Ectodermal cell (in vitro differentiated cells): ENCODE data around the gene WDR76.
"Not testable (repeated sequence)": the region's sequence is repeated elsewhere in the genome, so short reads cannot be mapped to it uniquely, and the experiment has no call there.

Experiments used
- H3K27ac ChIP-seq: 2 replicates; pipeline ENCODE4 v1.7.0; 2013; ENCODE audit warnings: mild to moderate bottlenecking, low read depth, low read length; ENCODE audit not compliant: insufficient read depth, poor library complexity, severe bottlenecking
- H3K27me3 ChIP-seq: 2 replicates; pipeline ENCODE4 v1.7.0; 2013; ENCODE audit warnings: mild to moderate bottlenecking, low read length; ENCODE audit not compliant: insufficient read depth, control insufficient read depth, poor library complexity, severe bottlenecking
- H3K36me3 ChIP-seq: one replicate; pipeline ENCODE4 v1.7.0; 2013; ENCODE audit warnings: low read length; ENCODE audit not compliant: control insufficient read depth, insufficient read depth
- H3K4me1 ChIP-seq: one replicate; pipeline ENCODE4 v1.7.0; 2013; ENCODE audit warnings: low read length; ENCODE audit not compliant: control insufficient read depth, insufficient read depth
- H3K4me3 ChIP-seq: 2 replicates; pipeline ENCODE4 v1.7.0; 2013; ENCODE audit warnings: low read depth, low read length, control low read depth; ENCODE audit not compliant: insufficient read depth
- H3K9me3 ChIP-seq: 2 replicates; pipeline ENCODE4 v1.7.0; 2013; ENCODE audit warnings: mild to moderate bottlenecking, low read length, moderate library complexity; ENCODE audit not compliant: control insufficient read depth
- whole genome bisulfite sequencing, 2 experiments: methylation state at CpG; one replicate each; pipeline ENCODE4 v1.1.7; 2013; ENCODE audit warnings: missing lambda C conversion rate in 2 of 2; 5-methylcytosine and 5-hydroxymethylcytosine counted together

Gene WDR76

DNA sequence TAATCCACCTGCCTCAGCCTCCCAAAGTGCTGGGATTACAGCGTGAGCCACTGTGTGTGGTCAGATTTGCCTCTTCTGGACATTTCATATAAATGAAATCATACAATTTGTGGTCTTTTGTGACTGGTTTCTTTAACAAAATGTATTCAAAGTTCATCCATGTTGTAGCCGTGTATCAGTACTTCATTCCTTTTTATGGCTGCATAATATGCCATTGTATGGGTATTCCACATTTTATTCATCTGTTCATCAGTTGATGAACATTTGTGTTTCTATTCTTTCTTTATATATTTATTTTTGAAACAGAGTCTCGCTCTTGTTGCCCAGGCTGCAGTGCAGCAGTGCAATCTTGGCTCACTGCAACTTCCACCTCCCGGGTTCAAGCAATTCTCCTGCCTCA, 25.8 kb downstream of the WDR76 start:
- H3K27me3 ChIP-seq, result no peaks in the 10 kb centered on the region
- H3K9me3 ChIP-seq, result no peaks in the 10 kb centered on the region
- WGBS, 2 experiments, result 88 to 96% methylated on average over 4 of the region's 4 CpGs
- H3K4me1 ChIP-seq, result no peaks in the 10 kb centered on the region
- no peak overlapping the region for H3K4me3 ChIP-seq
- H3K36me3 ChIP-seq, result peaks cover 19% of the 10 kb centered on the region
- H3K27ac ChIP-seq, result no peak overlapping the region

- peaks cover 31% of the 10 kb centered on the region for H3K36me3 ChIP-seq
- H3K27ac ChIP-seq, result no peak overlapping the region
- H3K9me3 ChIP-seq, result no peaks in the 10 kb centered on the region
- H3K27me3 ChIP-seq, result no peaks in the 10 kb centered on the region
- WGBS, 2 experiments, result 90 to 96% methylated on average over 5 to 6 of the region's 6 CpGs
- no peak overlapping the region for H3K4me3 ChIP-seq
- no peaks in the 10 kb centered on the region for H3K4me1 ChIP-seq
Observed at GRCh38 chr15:43854801-43855200, 28.0 kb downstream of the WDR76 start.

GRCh38 chr15:43859546-43859945, 32.7 kb downstream of the WDR76 start:
- Histone ChIP-seq H3K27ac (no peak overlapping the region), H3K27me3 (no peaks in the 10 kb centered on the region), H3K4me3 (no peak overlapping the region), H3K4me1 (no peaks in the 10 kb centered on the region), H3K36me3 (peaks cover 19% of the 10 kb centered on the region), H3K9me3 (no peaks in the 10 kb centered on the region)
- WGBS, 2 experiments, result 94 to 95% methylated on average over 4 of the region's 4 CpGs

DNA sequence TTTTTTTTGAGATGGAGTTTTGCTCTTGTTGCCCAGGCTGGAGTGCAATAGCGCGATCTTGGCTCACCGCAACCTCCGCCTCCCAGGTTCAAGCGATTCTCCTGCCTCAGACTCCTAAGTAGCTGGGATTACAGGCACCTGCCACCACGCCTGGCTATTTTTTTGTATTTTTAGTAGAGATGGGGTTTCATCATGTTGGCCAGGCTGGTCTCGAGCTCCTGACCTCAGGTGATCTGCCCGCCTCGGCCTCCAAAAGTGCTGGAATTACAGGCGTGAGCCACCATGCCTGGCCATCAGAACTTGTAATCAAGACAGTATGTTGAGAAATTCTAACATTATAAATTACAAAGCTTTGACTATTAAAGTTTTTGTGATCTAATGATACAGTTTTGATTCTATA, 39.8 kb downstream of the WDR76 start:
- H3K27me3 ChIP-seq, H3K4me3 ChIP-seq, H3K36me3 ChIP-seq, H3K9me3 ChIP-seq, H3K27ac ChIP-seq, H3K4me1 ChIP-seq: not testable (repeated sequence)
- 92 to 95% methylated on average over 10 of the region's 10 CpGs for WGBS, 2 experiments

DNA sequence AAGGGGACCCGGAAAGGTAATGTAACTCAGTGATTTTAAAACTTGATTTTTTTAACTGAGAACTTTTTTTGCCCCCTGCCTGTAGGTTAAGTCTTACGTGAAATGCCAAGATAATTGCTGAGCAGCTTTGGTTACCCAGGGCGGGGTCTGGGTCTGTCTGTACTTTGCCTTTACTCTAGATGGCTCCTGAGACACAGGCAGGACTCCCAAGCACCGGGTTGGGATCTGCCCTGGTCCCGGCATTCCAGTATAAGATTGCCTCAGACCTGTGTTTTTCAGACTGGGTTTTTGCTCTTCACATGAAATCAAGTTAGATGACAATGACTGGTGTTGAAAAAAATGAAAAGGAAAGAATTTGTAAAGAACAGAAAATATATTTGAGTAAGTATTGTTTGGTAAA, 40.3 kb downstream of the WDR76 start:
- no peaks in the 10 kb centered on the region for H3K9me3 ChIP-seq
- WGBS, 2 experiments, result 92 to 97% methylated on average over 5 of the region's 5 CpGs
- no peaks in the 10 kb centered on the region for H3K4me1 ChIP-seq
- H3K4me3 ChIP-seq, result no peak overlapping the region
- H3K36me3 ChIP-seq, result peaks cover 4% of the 10 kb centered on the region
- H3K27me3 ChIP-seq, result no peaks in the 10 kb centered on the region
- H3K27ac ChIP-seq, result no peak overlapping the region

GRCh38 chr15:43868406-43868805, 41.6 kb downstream of the WDR76 start:
- Histone ChIP-seq H3K9me3 (no peaks in the 10 kb centered on the region), H3K27me3 (no peaks in the 10 kb centered on the region), H3K36me3 (peaks cover 4% of the 10 kb centered on the region), H3K4me3 (no peak overlapping the region), H3K27ac (no peak overlapping the region), H3K4me1 (no peaks in the 10 kb centered on the region)
- WGBS, 2 experiments, result 96 to 100% methylated on average over 2 of the region's 2 CpGs

- H3K9me3 ChIP-seq, result no peaks in the 10 kb centered on the region
- H3K27ac ChIP-seq, result no peak overlapping the region
- H3K4me3 ChIP-seq, result no peak overlapping the region
- no peaks in the 10 kb centered on the region for H3K4me1 ChIP-seq
- 87 to 93% methylated on average over 2 of the region's 2 CpGs for WGBS, 2 experiments
- H3K36me3 ChIP-seq, result peaks cover 4% of the 10 kb centered on the region
- H3K27me3 ChIP-seq, result no peaks in the 10 kb centered on the region
Observed at GRCh38 chr15:43871835-43872234, 45.0 kb downstream of the WDR76 start.

DNA sequence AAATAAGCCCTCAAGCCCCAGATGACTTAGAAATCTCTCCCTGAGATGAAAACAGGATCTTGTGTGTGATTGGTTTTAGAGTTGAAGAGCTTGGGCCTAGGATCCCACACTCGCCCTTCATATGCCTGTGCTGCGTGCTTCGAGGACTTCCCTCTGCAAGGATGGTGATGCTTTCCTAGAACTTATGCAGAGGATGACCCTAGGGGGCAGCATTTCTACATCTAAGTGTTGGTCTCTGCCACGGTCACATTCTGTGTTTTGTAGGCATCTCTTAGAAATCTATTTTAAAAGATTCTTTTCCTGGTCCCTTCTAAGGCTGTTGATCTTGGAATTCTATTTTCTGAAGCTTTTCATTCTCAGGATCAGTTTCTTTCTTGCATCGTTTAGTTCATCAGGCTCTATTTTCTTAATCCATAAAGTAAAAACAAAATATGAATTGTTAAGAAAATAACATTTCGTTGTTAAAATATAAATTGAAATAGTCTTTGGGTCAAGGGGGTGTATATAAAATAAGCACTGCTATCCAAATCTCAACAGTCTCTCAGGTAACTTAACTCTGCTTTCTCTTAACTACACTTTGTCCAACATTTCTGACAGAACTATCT, 45.7 kb downstream of the WDR76 start:
- no peak overlapping the region for H3K27ac ChIP-seq
- no peak overlapping the region for H3K4me3 ChIP-seq
- WGBS, 2 experiments, result 76 to 80% methylated on average over 4 of the region's 6 CpGs
- H3K4me1 ChIP-seq, result no peaks in the 10 kb centered on the region
- peaks cover 4% of the 10 kb centered on the region for H3K36me3 ChIP-seq
- no peaks in the 10 kb centered on the region for H3K27me3 ChIP-seq
- H3K9me3 ChIP-seq, result no peaks in the 10 kb centered on the region

GRCh38 chr15:43873651-43874050, 46.8 kb downstream of the WDR76 start:
- no peaks in the 10 kb centered on the region for H3K4me1 ChIP-seq
- no peaks in the 10 kb centered on the region for H3K9me3 ChIP-seq
- 95 to 96% methylated on average over 10 of the region's 10 CpGs for WGBS, 2 experiments
- H3K27me3 ChIP-seq, result no peaks in the 10 kb centered on the region
- H3K4me3 ChIP-seq, result no peak overlapping the region
- H3K27ac ChIP-seq, result no peak overlapping the region
- peaks cover 4% of the 10 kb centered on the region for H3K36me3 ChIP-seq

GRCh38 chr15:43876872-43877271, 50.1 kb downstream of the WDR76 start:
- Histone ChIP-seq H3K27me3 (no peaks in the 10 kb centered on the region), H3K4me1 (peaks cover 19% of the 10 kb centered on the region), H3K27ac (no peak overlapping the region), H3K4me3 (no peak overlapping the region), H3K9me3 (no peaks in the 10 kb centered on the region), H3K36me3 (no peaks in the 10 kb centered on the region)
- 90 to 98% methylated on average over 2 of the region's 3 CpGs for whole genome bisulfite sequencing, 2 experiments

DNA sequence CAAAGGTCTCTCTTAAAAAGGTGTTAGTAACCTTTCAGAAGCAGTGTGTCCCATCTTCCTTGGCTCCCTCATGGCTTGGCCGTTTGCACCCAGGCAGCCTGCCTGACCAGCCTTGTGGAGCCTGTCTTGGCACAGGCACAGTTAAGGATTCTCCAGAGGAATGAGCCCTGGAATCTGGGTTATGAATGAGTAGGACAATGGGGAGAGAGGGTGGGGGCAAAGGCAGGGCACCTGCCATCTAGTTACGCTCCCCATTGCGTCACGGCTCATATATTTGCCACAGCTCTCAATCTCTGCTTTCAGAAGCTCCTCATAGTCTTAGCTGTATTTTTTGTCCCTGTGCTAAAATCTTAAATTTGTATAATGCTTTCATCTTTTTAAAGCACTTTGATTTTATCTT, 50.6 kb downstream of the WDR76 start:
- Histone ChIP-seq H3K27ac (no peak overlapping the region), H3K36me3 (no peaks in the 10 kb centered on the region), H3K4me3 (no peak overlapping the region), H3K4me1 (peaks cover 19% of the 10 kb centered on the region), H3K9me3 (no peaks in the 10 kb centered on the region), H3K27me3 (no peaks in the 10 kb centered on the region)
- WGBS, 2 experiments, result 88 to 95% methylated on average over 4 of the region's 4 CpGs
